Endothelial cell of umbilical vein (primary cell): ENCODE data around the gene GGNBP2. TPM values are rescaled to one million over a fixed set of nuclear protein-coding genes. Genes with fewer than 3 reads are reported as not detected.
"Not testable (repeated sequence)": the region's sequence is repeated elsewhere in the genome, so short reads cannot be mapped to it uniquely, and the experiment has no call there.

ENCODE experiments used
- BruUV-seq: library from RNA; stranded (reverse); fragments of 400-500 nt; replicated peaks from 2 replicates; lab custom pipeline; 2021; lab: Mats Ljungman, UMichigan
- CTCF ChIA-PET: fragments of 300-600, 350-600 bp; sonication (Branson Sonifier 250); formaldehyde crosslinking; loops from one replicate; lab custom pipeline; 2021; ENCODE audit warnings: antibody characterized with exemption, inconsistent platforms; lab: Charles Lee
- POLR2A ChIA-PET: fragments of 300-600, 350-600 bp; sonication (Branson Sonifier 250); formaldehyde crosslinking; loops from one replicate; lab custom pipeline; 2021; ENCODE audit warnings: antibody characterized with exemption, inconsistent platforms; lab: Charles Lee
- DNase-seq: peaks from one replicate; pipeline ENCODE4 v3.0.0-alpha.2; 2011; ENCODE audit warnings: low read depth, low spot score
- FAIRE-seq: peaks from 2 replicates; lab custom pipeline; 2011; peaks lifted over from hg19 to GRCh38; lab: Jason Lieb, UNC
- H2AFZ ChIP-seq: 2 replicates; pipeline ENCODE4 v1.6.0; 2012; ENCODE audit warnings: low read depth, low read length, control low read depth, inconsistent platforms
- H3K27ac ChIP-seq: 2 replicates; pipeline ENCODE4 v1.5.1; 2011; ENCODE audit warnings: low read depth, mild to moderate bottlenecking, control low read depth, low read length, moderate library complexity; ENCODE audit not compliant: insufficient read depth
- H3K27me3 ChIP-seq, 2 experiments: 2 replicates each; pipeline versions ENCODE4 v1.6.0 to v1.6.1; 2011; ENCODE audit warnings: low read length in 2 of 2, mixed read lengths in 1 of 2; ENCODE audit not compliant: control insufficient read depth in 2 of 2, insufficient read depth in 2 of 2
- H3K36me3 ChIP-seq, 2 experiments: 2 replicates in 1 of 2; 3 replicates in 1 of 2; pipeline ENCODE4 v1.5.1; 2011; ENCODE audit warnings: low read length in 2 of 2, mild to moderate bottlenecking in 1 of 2, moderate library complexity in 1 of 2; ENCODE audit not compliant: control insufficient read depth in 2 of 2, insufficient read depth in 2 of 2; ENCODE audit errors: extremely low read depth in 1 of 2
- H3K4me1 ChIP-seq: 3 replicates; pipeline ENCODE4 v1.5.1; 2011; ENCODE audit warnings: mild to moderate bottlenecking, low read length; ENCODE audit not compliant: control insufficient read depth, insufficient read depth; ENCODE audit errors: extremely low read depth
- H3K4me2 ChIP-seq: 2 replicates; pipeline ENCODE4 v1.6.1; 2011; ENCODE audit warnings: low read length, control low read depth, mixed read lengths; ENCODE audit not compliant: insufficient read depth
- H3K4me3 ChIP-seq, 3 experiments: fragments of 200-600 bp in 1 of 3; sonication (generic), shearing (Covaris generic) in 1 of 3; replicated peaks in 1 of 3; 2 replicates each; pipeline ENCODE4 v1.5.1; 2011 to 2016; ENCODE audit warnings: control low read depth in 3 of 3, low read length in 3 of 3, mild to moderate bottlenecking in 2 of 3, inconsistent platforms in 1 of 3, low read depth in 1 of 3, moderate library complexity in 1 of 3; ENCODE audit not compliant: insufficient read depth in 1 of 3
- H3K79me2 ChIP-seq: 2 replicates; pipeline ENCODE4 v1.6.0; 2012; ENCODE audit warnings: low read length, inconsistent platforms; ENCODE audit not compliant: control insufficient read depth, insufficient read depth
- H3K9ac ChIP-seq: replicated peaks from 2 replicates; pipeline ENCODE3; 2011; ENCODE audit warnings: low read length, control low read depth; ENCODE audit not compliant: insufficient read depth; ENCODE audit errors: extremely low read depth
- H3K9me1 ChIP-seq: replicated peaks from 3 replicates; pipeline ENCODE4 v1.6.0; 2011; ENCODE audit warnings: mild to moderate bottlenecking, low read length; ENCODE audit not compliant: control insufficient read depth, insufficient read depth; ENCODE audit errors: extremely low read depth
- H3K9me3 ChIP-seq: replicated peaks from 2 replicates; pipeline ENCODE4 v1.5.1; 2012; ENCODE audit warnings: low read length, inconsistent platforms; ENCODE audit not compliant: control insufficient read depth, insufficient read depth
- H4K20me1 ChIP-seq: replicated peaks from 2 replicates; pipeline ENCODE3; 2011; ENCODE audit warnings: mild to moderate bottlenecking, low read length; ENCODE audit not compliant: control insufficient read depth, insufficient read depth; ENCODE audit errors: extremely low read depth
- CTCF ChIP-seq, 2 donors: IDR thresholded peaks; 1 replicate in 1 of 2; 2 replicates in 1 of 2; pipeline ENCODE4 v1.5.1; 2011; ENCODE audit warnings: low read length in 2 of 2, mild to moderate bottlenecking in 2 of 2, moderate library complexity in 2 of 2, control low read depth in 1 of 2, inconsistent platforms in 1 of 2, low read depth in 1 of 2; ENCODE audit not compliant: insufficient read depth in 1 of 2; ENCODE audit errors: extremely low read depth in 1 of 2
- EZH2 ChIP-seq: IDR thresholded peaks from 2 replicates; pipeline ENCODE4 v1.6.1; 2012; ENCODE audit warnings: borderline replicate concordance, low read depth, mild to moderate bottlenecking, moderate library complexity, low read length, inconsistent platforms; ENCODE audit not compliant: severe bottlenecking
- FOS ChIP-seq: IDR thresholded peaks from 2 replicates; pipeline ENCODE4 v1.6.1; 2011; ENCODE audit warnings: mild to moderate bottlenecking, low read length, moderate library complexity, borderline replicate concordance; ENCODE audit not compliant: insufficient read depth
- GATA2 ChIP-seq: IDR thresholded peaks from 2 replicates; pipeline ENCODE4 v1.7.0; 2011; ENCODE audit warnings: low read depth, mild to moderate bottlenecking, moderate library complexity, mixed read lengths, low read length; ENCODE audit not compliant: insufficient read length, insufficient read depth
- JUN ChIP-seq: IDR thresholded peaks from 2 replicates; pipeline ENCODE4 v1.6.1; 2011; ENCODE audit warnings: borderline replicate concordance, low read depth; ENCODE audit not compliant: insufficient read length, insufficient read depth
- MAX ChIP-seq: IDR thresholded peaks from 2 replicates; pipeline ENCODE4 v1.6.1; 2011; ENCODE audit not compliant: insufficient read depth, insufficient read length
- MYC ChIP-seq: IDR thresholded peaks from one replicate; pipeline ENCODE4 v1.6.1; 2011; ENCODE audit warnings: mild to moderate bottlenecking, low read depth, low read length
- POLR2A ChIP-seq: IDR thresholded peaks from 2 replicates; pipeline ENCODE4 v1.6.1; 2012; ENCODE audit warnings: low read depth, mild to moderate bottlenecking, control low read depth, low read length
- POLR2AphosphoS5 ChIP-seq: IDR thresholded peaks from 2 replicates; pipeline ENCODE4 v1.6.1; 2012; ENCODE audit warnings: low read depth, mild to moderate bottlenecking, control low read depth, low read length, moderate library complexity; ENCODE audit not compliant: insufficient read depth
- dilution Hi-C: fragments of 300-500 bp; cut with MboI; formaldehyde crosslinking; loops from one replicate; pipeline ENCODE4 v1.15.0; 2019; ENCODE audit warnings: low sequenced_read_pairs; ENCODE audit not compliant: extremely low pct_ligation_motif_present
- intact Hi-C: fragments of 100-400 bp; cut with micrococcal nuclease; formaldehyde crosslinking; loops from one replicate; pipeline ENCODE4 v1.10.0; 2022
- polyA plus RNA-seq, 4 experiments: library from polyadenylated mRNA; depleted of rRNA in 3 of 4; stranded (reverse) in 3 of 4; unstranded in 1 of 4; fragments of >200 nt; gene quantifications; 2 replicates each; pipeline versions ENCODE4 v1.2.1 to v1.2.3, GENCODE V29; 2011 to 2012; ENCODE audit warnings: missing spikeins in 1 of 4
- total RNA-seq: library from RNA; stranded (reverse); gene quantifications from 2 replicates; pipeline ENCODE4 v1.2.3, GENCODE V29; 2021

GGNBP2 gene
- total and polyA plus RNA-seq, 2 donors (not counting 3 experiments of a cell fraction or from before 2014, with no cell fraction given), result 52.6 to 77.6 TPM

- Histone ChIP-seq H3K9ac (no peak overlapping the region), H3K9me1 (no peaks in the 10 kb centered on the region), H3K9me3 (no peaks in the 10 kb centered on the region), H3K27me3 (no peaks in the 10 kb centered on the region), H3K79me2 (no peaks in the 10 kb centered on the region), H4K20me1 (no peaks in the 10 kb centered on the region), H3K4me2 (no peak overlapping the region), H3K4me3 (no peak overlapping the region), H3K27ac (no peak overlapping the region), H3K36me3 (peaks cover 6 to 21% of the 10 kb centered on the region in 2 experiments), H2AFZ (no peak overlapping the region), H3K4me1 (no peaks in the 10 kb centered on the region)
- TF ChIP-seq JUN (no peak), MAX (no peak), EZH2 (no peak), POLR2A (no peak), GATA2 (no peak), POLR2AphosphoS5 (no peak), MYC (no peak), CTCF (IDR thresholded peaks at IDR 0.05; ENCODE audit: extremely low read depth in 1 of 2, insufficient read depth in 1 of 2, low read depth in 1 of 2, low read length in 2 of 2) (no peak), FOS (no peak)
- ChIA-PET CTCF (no interaction called here), POLR2A (no interaction called here)
- dilution Hi-C loops (no loop called here), intact Hi-C loops (no loop called here)
- no TSS peak for BruUV-seq
- DNase-seq (no peak), FAIRE-seq (no peak)
Measured at GRCh38 chr17:36507266-36507665, 37.5 kb upstream of the GGNBP2 start.

GRCh38 chr17:36508439-36508838, 36.3 kb upstream of the GGNBP2 start:
- FAIRE-seq, H3K9ac ChIP-seq, H4K20me1 ChIP-seq, H3K4me3 ChIP-seq, dilution Hi-C loops, H3K27me3 ChIP-seq, H3K27ac ChIP-seq, CTCF ChIA-PET, H3K9me3 ChIP-seq, BruUV-seq, DNase-seq, H3K9me1 ChIP-seq, H3K79me2 ChIP-seq, intact Hi-C loops, H2AFZ ChIP-seq, POLR2A ChIA-PET, H3K4me1 ChIP-seq, H3K4me2 ChIP-seq: not testable (repeated sequence)
- peaks cover 6 to 28% of the 10 kb centered on the region in 2 experiments for H3K36me3 ChIP-seq
